GM13977 (cell line): ENCODE results near the gene RFX7.

ENCODE experiments used
- DNase-seq: peaks from one replicate; pipeline ENCODE4 v3.0.0; 2012; ENCODE audit warnings: low spot score
- in situ Hi-C: fragments of 300-500 bp; cut with MboI; formaldehyde crosslinking; loops from one replicate; pipeline ENCODE4 v1.12.0; 2022; ENCODE audit warnings: low sequenced_read_pairs, low pct_unique_long_range_greater_than_20kb, mixed read lengths, inconsistent platforms; ENCODE audit not compliant: unreplicated experiment
- TF ChIP-seq, protein P1 (sequence below): IDR thresholded peaks from 2 replicates; pipeline ENCODE4 v1.5.1; 2012; ENCODE audit warnings: mild to moderate bottlenecking, control low read depth; ENCODE audit not compliant: insufficient read depth; ENCODE audit errors: extremely low read depth, missing control alignments

Gene RFX7

DNA sequence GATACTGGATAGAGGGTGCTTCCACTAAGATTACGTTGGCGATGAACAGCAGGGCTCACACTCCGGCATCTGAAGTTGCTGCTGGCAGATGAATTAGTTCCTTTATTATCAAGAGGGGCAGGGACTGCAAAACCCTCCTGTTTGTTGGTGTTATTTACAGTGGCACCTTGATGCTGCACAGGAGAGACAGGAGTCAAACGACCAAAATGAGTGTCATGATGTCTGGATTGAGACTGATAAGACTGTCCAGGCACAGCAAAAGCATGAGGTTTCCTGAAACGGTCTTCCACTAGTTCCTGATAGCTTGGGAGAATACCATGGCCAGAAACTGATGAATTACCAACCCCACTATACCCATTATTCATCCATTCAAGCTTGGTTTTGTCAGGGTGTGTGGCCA is 149.5 kb downstream of the RFX7 start:
- TF ChIP-seq, protein P1, sequence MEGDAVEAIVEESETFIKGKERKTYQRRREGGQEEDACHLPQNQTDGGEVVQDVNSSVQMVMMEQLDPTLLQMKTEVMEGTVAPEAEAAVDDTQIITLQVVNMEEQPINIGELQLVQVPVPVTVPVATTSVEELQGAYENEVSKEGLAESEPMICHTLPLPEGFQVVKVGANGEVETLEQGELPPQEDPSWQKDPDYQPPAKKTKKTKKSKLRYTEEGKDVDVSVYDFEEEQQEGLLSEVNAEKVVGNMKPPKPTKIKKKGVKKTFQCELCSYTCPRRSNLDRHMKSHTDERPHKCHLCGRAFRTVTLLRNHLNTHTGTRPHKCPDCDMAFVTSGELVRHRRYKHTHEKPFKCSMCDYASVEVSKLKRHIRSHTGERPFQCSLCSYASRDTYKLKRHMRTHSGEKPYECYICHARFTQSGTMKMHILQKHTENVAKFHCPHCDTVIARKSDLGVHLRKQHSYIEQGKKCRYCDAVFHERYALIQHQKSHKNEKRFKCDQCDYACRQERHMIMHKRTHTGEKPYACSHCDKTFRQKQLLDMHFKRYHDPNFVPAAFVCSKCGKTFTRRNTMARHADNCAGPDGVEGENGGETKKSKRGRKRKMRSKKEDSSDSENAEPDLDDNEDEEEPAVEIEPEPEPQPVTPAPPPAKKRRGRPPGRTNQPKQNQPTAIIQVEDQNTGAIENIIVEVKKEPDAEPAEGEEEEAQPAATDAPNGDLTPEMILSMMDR, result no peak
- in situ Hi-C loops, result no loop called here
- no peak for DNase-seq

DNA sequence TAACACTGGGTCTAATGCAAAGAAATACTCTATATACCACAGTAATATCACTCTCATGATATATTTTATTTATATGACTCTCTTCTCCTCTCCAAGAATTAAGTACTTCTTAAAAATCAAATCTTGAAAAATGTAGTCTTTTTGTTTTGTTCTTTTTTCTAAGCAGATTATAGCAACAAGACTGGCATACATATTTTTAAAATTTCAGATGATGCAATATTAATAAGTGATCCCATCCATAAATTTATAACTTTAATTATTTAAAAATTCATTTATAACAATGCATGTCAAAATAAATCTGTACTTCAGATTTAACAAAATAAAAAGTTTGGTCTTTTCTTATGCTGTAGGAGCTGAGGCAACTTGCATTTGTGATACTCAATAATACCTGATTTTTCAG is 155.3 kb downstream of the RFX7 start:
- TF ChIP-seq, protein P1, result no peak
- in situ Hi-C loops, result no loop called here
- DNase-seq, result no peak

- TF ChIP-seq, protein P1, result no peak
- DNase-seq, result no peak
- in situ Hi-C loops, result no loop called here
Observed at GRCh38 chr15:56086566-56086965, 157.1 kb downstream of the RFX7 start.

DNA sequence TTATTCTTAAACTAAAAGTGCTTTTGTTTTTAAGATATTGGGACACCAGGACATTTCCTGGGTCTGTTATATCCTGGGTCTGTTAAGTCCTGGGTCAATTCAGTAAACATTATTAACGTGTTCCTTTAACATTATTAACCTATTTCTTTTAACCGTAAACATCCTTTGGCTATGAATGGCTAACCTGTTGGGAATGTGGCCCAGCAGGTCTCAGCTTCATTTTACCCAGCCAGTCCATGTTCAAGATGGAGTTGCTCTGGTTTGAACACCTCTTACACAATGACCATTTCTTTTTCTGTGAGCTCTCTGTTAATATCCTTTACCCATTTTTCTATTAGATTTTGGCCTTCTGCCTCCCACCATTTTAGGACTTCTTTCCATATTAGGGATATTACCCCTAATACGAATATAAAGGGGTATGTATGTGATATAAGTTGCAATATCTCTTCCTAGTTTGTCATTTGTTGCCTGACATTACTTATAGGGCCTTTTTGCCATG is 161.4 kb downstream of the RFX7 start:
- in situ Hi-C loops, result no loop called here
- no peak for DNase-seq
- TF ChIP-seq, protein P1, result no peak

- TF ChIP-seq, protein P1, result no peak
- no peak for DNase-seq
- in situ Hi-C loops, result no loop called here
Observed at GRCh38 chr15:56077081-56077480, 166.6 kb downstream of the RFX7 start.

DNA sequence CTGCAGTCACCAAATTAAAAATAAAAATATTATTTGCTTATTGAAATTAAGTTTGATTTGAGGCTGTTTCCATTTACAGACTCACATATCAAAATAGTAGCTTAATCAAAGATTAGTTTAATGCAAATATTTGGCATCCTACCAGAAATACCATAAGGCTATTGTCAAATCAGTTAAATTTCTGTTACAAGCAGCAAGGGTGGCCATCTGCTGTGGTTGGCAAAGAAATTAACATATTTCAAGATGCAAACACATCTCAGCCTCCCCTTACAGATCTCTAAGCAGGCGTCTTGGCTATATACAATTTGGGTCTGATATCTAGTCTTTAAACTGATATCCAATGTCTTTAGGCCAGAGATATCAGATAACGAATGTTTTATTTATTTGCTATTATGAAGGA is 167.0 kb downstream of the RFX7 start:
- in situ Hi-C loops, result no loop called here
- DNase-seq, result no peak

More for the DNA sequence above, 167.0 kb downstream of the RFX7 start:
- TF ChIP-seq, protein P1, result no peak
